GM19240 (cell line): ENCODE data around the gene UPK3A.
"Not testable (repeated sequence)": the region's sequence is repeated elsewhere in the genome, so short reads cannot be mapped to it uniquely, and the experiment has no call there.

Experiments used
- DNase-seq: peaks from one replicate; pipeline ENCODE4 v3.0.0; 2011; ENCODE audit warnings: low spot score; ENCODE audit not compliant: insufficient read length

Gene UPK3A

DNA sequence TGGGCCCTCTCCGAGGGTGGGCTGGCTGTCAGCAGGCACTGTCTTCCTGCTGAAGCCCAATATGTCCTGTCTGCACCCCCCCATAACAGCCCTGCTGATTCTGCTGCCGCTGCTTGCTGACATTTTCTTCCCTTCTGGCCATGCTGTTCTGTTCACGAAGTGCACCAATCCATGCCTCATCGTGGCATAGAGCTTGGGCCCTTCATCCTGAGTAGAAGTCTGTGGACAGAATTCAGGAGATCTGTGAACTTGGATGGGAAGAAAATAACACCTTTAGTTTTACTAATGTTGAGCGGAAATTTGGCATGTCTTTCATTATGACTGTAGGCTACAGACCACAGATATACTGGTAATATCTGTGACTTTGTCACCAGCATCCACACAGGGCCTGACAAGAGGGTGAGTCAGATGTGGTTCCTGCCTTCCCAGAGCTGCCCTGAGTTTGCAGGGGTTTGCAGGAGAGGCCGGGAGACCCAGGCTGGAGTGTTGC, 29.9 kb upstream of the UPK3A start:
- peak; percentile 43 for DNase-seq

GRCh38 chr22:45257941-45258340, 26.8 kb upstream of the UPK3A start:
- DNase-seq = not testable (repeated sequence)

DNA sequence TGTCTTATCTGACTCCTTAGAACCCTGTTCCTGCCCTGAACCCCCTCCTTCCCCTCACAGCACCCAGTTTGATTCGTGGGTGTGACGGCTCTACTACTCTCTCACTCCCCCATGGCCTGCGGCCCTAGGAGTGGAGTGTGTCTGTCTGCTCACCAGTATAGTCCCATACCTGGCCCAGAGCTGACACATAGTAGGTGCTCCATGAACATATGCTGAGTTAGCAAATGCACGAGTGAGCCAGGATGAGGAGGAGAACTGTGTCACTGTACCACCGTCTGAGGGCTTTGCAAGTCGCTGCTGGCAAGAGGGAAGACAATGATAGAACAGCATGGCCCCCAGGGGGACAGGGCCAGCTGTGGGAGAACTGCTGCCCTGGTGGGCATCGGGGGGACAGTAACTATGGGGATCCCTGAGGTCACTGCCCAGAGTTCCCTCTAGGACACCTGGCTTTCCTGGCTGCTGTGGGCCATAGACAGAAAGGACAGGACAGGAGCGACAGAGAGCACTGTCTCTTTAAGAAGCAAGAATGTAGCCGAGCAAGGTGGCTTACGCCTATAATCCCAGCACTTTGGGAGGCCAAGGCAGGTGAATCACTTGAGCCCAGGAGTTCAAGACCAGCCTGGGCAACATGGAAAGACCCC, 24.9 kb upstream of the UPK3A start:
- DNase-seq = no peak

DNA sequence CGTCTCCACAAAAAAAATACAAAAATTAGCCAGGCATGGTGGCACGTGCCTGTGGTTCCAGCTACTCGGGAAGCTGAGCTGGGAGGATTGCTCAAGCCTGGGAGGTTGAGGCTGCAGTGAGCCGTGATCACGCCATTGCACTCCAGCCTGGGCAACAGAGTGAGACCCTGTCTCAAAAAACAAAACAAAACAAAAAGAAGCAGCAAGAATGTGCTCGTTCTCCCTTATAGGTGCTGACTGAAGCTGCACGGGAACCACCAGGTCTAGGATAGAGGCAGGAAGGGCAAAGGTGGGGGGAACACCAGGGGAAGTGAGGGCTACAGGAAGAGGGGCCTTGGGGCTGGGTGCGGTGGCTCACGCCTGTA, 24.4 kb upstream of the UPK3A start:
- not testable (repeated sequence) for DNase-seq

GRCh38 chr22:45261407-45262088, 23.2 kb upstream of the UPK3A start:
- no peak for DNase-seq

DNA sequence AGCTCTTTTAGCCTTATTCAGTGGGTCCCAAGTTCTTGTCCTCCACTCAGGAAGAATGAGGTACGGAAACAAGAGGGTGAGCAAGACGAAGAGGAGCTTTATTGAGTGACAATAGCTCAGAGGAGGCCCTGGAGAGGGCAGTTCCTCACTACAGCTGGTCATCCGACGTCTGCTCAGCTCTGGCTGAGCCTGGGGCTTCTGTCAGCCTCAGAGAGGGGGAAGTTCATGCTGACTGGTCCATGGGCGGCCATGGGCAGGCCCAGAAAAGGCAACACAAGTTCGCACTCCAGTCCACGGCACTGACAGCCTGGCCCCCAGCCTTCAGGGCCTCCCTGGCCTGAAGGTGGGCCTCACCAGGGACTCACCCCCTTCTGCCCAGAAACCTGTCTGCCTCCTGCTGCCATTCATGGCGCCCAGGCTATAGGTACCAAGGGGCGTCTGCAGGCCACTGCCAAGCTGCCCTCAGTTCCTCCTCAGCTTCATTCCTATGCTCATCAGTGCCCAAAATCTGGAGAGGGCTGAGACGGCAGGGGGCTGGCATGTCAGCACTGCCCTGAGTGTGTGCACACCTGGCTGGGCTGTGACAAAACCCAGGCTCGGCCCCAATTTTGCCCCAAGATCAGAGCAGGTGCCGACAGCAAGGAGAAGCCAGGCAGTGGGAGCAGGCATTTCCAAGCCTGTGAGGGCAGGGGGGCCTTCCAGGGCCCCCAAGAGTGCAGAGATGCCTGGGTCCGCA, 22.4 kb upstream of the UPK3A start:
- DNase-seq = no peak

DNA sequence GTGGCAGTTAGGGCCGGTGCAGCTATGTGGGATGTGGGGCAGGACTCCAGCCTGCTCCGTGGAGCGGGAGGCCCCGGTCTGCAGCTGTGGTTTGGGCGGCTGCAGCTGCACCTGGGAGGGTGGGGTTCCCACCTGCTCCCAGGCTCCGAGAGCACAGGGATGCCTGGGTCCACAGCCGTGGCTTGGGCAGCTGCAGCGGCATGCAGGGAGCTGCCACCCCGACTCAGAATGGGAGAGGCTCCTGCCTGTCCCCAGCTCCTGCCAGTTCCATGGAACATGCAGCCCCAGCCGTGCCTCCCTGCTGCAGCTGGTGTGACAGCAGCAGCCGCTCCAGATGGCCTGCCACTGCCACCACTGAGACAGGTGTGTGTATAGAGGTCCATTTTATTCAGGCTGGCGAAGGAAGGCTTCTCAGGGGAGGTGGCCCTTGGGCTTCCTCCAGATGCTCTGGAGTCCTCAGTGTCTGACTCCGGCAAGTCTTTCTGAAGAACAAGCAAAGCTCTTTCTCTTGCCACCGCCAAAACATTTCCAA, 21.8 kb upstream of the UPK3A start:
- DNase-seq = no peak

GRCh38 chr22:45263463-45264269, 21.1 kb upstream of the UPK3A start:
- peak; percentile 65 for DNase-seq

- no peak for DNase-seq
Observed at GRCh38 chr22:45265535-45265934, 19.2 kb upstream of the UPK3A start.

DNA sequence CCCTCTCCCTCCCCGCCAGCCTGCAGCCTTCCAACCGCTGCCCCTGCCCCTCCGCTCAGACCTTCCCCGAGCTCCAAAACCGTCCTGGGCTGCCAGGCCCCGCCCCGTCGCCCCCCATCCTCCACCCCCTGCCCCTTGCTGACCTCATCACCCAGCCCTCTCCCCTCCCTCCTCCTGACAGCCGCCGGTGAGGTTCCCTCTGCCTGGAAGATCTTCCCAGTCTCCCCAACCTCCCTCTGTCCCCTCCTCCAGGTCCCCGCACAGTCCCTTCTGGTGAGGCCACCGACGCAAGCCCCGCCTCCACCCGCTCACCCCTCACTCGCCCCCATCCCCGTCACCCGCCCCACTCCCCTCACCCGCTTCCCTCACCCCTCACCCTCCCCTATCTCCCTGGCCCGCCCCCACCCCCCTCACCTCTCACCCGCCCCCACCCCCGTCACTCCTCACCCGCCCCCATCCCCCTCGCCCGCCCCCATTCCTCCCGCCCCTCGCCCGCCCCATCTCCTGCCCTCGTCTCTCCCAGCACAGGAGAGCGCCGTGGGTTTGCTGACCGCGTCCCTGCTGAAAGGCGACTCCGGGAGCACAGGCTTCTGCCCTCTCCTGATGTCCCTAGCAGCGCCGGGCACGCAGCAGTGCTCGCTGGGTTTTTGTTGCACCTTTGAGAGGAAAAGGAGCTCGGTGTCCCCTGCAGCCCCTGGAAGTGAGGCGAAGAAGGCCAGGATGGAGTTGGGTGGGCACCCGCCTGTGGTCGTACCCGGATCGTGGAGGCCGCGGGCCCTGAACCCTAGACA, 16.4 kb upstream of the UPK3A start:
- no peak for DNase-seq

DNA sequence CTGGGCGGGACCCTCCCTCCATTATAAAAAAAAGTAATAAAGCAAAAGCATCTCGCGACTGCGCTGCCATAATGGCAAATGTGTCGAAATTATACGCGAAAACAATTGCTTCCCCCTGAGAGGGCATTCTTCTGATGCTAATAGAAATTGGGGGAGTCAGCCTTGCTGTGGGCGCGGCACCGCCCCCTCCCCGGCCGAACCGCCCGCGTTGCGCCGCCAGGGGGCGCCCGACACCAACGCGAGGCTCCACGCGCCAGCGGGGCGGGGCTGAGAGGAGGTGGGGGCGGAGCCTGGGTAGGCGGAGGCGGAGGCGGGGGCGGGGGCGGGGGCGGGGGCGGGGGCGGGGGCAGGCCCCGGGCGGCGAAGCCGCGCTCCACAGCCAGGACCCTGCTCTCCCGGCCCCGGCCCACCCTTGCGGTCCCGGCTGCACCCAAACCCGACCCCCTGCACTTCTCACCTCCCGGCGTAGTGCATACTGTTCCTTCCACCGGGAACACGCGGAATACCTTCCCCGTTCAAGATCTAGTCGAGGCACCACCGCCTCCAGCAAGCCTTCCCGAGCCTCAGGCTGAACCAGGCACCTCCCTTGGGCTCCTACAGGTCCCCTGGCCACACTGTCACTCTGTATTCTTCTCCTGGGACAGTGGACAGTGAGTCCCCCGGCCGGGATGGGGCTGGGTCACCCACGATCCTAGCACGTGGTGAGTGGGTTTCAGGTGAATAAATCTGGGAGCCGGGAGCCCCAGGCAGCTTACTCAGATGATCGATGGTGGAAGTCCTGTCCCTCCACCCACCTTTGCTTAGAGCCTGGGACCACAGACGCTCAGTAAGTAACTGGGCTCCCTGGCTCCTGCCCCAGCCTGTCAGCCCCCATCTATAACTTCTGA, 15.5 kb upstream of the UPK3A start:
- peak; percentile 56 for DNase-seq

GRCh38 chr22:45270095-45271020, 14.4 kb upstream of the UPK3A start:
- no peak for DNase-seq

- no peak for DNase-seq
Observed at GRCh38 chr22:45271667-45272201, 13.0 kb upstream of the UPK3A start.

- DNase-seq = no peak
Observed at GRCh38 chr22:45272498-45272897, 12.3 kb upstream of the UPK3A start.

- no peak for DNase-seq
Observed at GRCh38 chr22:45273452-45274075, 11.2 kb upstream of the UPK3A start.

DNA sequence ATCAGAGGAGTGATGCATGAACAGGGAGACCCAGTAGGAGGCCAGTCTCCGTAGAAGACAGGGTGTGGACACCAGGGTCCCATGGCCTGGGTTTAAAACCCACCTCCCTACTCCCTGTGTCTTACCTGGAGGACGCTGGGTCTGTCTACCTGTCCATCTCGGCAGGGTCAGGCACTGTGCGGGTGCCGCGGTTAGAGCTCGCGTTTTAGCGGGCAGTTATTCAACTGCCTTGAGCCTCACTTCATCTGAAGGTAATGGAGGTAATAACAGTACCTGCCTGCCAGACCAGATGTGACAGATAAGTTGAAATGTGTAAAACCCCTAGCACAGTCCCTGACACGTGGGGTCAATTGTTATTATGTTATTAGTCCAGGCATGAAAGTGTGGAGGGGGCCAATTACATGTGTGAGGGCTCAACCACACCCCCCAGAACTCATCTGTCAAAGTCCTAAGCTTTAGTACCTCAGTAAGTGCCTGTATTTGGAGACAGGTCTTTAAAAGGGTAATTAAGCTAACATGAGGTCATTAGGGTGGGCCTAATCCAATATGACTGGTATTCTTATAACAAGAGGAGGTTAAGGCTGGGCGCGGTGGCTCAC, 8.1 kb upstream of the UPK3A start:
- no peak for DNase-seq

DNA sequence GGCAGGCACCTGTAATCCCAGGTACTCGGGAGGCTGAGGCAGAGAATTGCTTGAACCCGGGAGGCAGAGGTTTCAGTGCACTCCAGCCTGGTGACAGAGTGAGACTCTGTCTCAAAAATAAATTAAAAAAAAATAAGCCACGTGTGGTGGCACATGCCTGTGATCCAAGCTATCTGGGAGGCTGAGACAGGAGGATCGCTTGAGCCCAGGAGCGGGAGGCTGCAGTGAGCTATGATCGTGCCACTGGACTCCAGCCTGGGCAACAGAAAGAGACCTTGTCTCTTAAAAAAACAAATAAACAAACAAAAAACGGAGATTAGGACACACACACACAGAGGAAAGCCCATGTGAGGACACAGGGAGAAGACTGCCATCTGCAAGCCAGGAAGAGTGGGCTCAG, 7.0 kb upstream of the UPK3A start:
- DNase-seq = not testable (repeated sequence)
